B cell (primary cell): Measurements from ENCODE around the gene ZNF831. TPM values are rescaled to one million over a fixed set of nuclear protein-coding genes. Genes with fewer than 3 reads are reported as not detected.

ENCODE experiments used
- ATAC-seq: fragments of 200-7000 bp; cut with Tn5 transposase; one replicate; pipeline ENCODE4 v1.10.0; 2021; ENCODE audit warnings: low read depth, mild to moderate bottlenecking, moderate number of reproducible peaks, moderate library complexity
- CTCF ChIA-PET: fragments of 350-600 bp; sonication (Branson Sonifier 250); formaldehyde crosslinking; loops from one replicate; lab custom pipeline; 2021; ENCODE audit warnings: antibody characterized with exemption, inconsistent platforms; lab: Charles Lee
- POLR2A ChIA-PET: fragments of 350-600 bp; sonication (Branson Sonifier 250); formaldehyde crosslinking; loops from one replicate; lab custom pipeline; 2021; ENCODE audit warnings: antibody characterized with exemption; lab: Charles Lee
- DNase-seq: peaks from one replicate; pipeline ENCODE4 v3.0.0; 2013
- H2AFZ ChIP-seq: 2 replicates; pipeline ENCODE4 v1.6.1; 2012; ENCODE audit warnings: mild to moderate bottlenecking, low read depth, low read length; ENCODE audit not compliant: insufficient read depth, poor library complexity, severe bottlenecking
- H3K27ac ChIP-seq, 2 donors: 1 replicate in 1 of 2; 2 replicates in 1 of 2; pipeline ENCODE4 v1.5.1; 2012 to 2013; ENCODE audit warnings: low read length in 2 of 2, mild to moderate bottlenecking in 2 of 2, moderate library complexity in 1 of 2
- H3K27me3 ChIP-seq, 4 experiments: fragments of 200-600 bp in 1 of 4; sonication (generic) in 1 of 4; replicated peaks in 1 of 4; 1 replicate in 2 of 4; 2 replicates in 2 of 4; pipeline versions ENCODE4 v1.6.1 to v1.7.0; 2013 to 2016; ENCODE audit warnings: low read length in 3 of 4, mild to moderate bottlenecking in 2 of 4, mixed read lengths in 1 of 4, moderate library complexity in 1 of 4; ENCODE audit not compliant: insufficient read depth in 4 of 4, control insufficient read depth in 3 of 4; ENCODE audit errors: control extremely low read depth in 1 of 4
- H3K36me3 ChIP-seq, 2 experiments: replicated peaks in 1 of 2; 1 replicate in 1 of 2; 2 replicates in 1 of 2; pipeline versions ENCODE4 v1.6.1 to v1.7.1; 2013; ENCODE audit warnings: low read length in 1 of 2; ENCODE audit not compliant: insufficient read depth in 2 of 2, control insufficient read depth in 1 of 2; ENCODE audit errors: control extremely low read depth in 1 of 2, extremely low read depth in 1 of 2
- H3K4me1 ChIP-seq, 2 donors: fragments of 200-600 bp in 1 of 2; sonication (generic) in 1 of 2; 1 replicate in 1 of 2; 2 replicates in 1 of 2; pipeline versions ENCODE4 v1.5.1 to v1.6.1; 2013 to 2017; ENCODE audit warnings: low read length in 2 of 2; ENCODE audit not compliant: control insufficient read depth in 2 of 2, insufficient read depth in 2 of 2
- H3K4me2 ChIP-seq: replicated peaks from 2 replicates; pipeline ENCODE3; 2012; ENCODE audit warnings: mild to moderate bottlenecking, low read depth, low read length; ENCODE audit not compliant: poor library complexity, severe bottlenecking
- H3K4me3 ChIP-seq, 5 experiments: fragments of 200-600 bp in 1 of 5; sonication (generic) in 1 of 5; 1 replicate in 3 of 5; 2 replicates in 2 of 5; pipeline versions ENCODE4 v1.5.1 to v1.7.0; 2011 to 2016; ENCODE audit warnings: low read length in 4 of 5, mild to moderate bottlenecking in 4 of 5, low read depth in 2 of 5, control low read depth in 1 of 5, moderate library complexity in 1 of 5; ENCODE audit not compliant: insufficient read depth in 1 of 5; ENCODE audit errors: control extremely low read depth in 1 of 5, extremely low read depth in 1 of 5
- H3K79me2 ChIP-seq: fragments of 200-600 bp; sonication (generic); one replicate; pipeline ENCODE4 v1.6.0; 2016; ENCODE audit warnings: low read length; ENCODE audit not compliant: control insufficient read depth, insufficient read depth
- H3K9ac ChIP-seq: fragments of 200-600 bp; sonication (generic); 2 replicates; pipeline ENCODE4 v1.6.1; 2017; ENCODE audit warnings: mild to moderate bottlenecking, low read length, moderate library complexity
- H3K9me3 ChIP-seq, 3 donors: one replicate each; pipeline versions ENCODE4 v1.6.1 to v1.7.1; 2013; ENCODE audit warnings: low read length in 2 of 3; ENCODE audit not compliant: control insufficient read depth in 2 of 3, insufficient read depth in 1 of 3; ENCODE audit errors: control extremely low read depth in 1 of 3
- H4K20me1 ChIP-seq: 2 replicates; pipeline ENCODE4 v1.6.0; 2012; ENCODE audit warnings: mild to moderate bottlenecking, low read length; ENCODE audit not compliant: insufficient read depth, control insufficient read depth, poor library complexity, severe bottlenecking
- H3K27ac Mint-ChIP-seq: one replicate; pipeline ENCODE4 v1.8.0; 2021; ENCODE audit warnings: mixed read lengths
- H3K27me3 Mint-ChIP-seq: one replicate; pipeline ENCODE4 v1.8.0; 2021; ENCODE audit warnings: mixed read lengths
- H3K4me1 Mint-ChIP-seq: one replicate; pipeline ENCODE4 v1.8.0; 2021; ENCODE audit warnings: mixed read lengths
- H3K4me3 Mint-ChIP-seq: one replicate; pipeline ENCODE4 v1.8.0; 2021; ENCODE audit warnings: mixed read lengths
- H3K9me3 Mint-ChIP-seq: one replicate; pipeline ENCODE4 v1.8.0; 2022; ENCODE audit warnings: mixed read lengths; ENCODE audit not compliant: insufficient read depth
- CTCF ChIP-seq: fragments of 200-600 bp; IDR thresholded peaks from one replicate; pipeline ENCODE4 v1.8.0; 2022; ENCODE audit warnings: antibody characterized with exemption, mild to moderate bottlenecking
- EZH2 ChIP-seq: IDR thresholded peaks from 2 replicates; pipeline ENCODE4 v1.6.1; 2012; ENCODE audit warnings: borderline replicate concordance, low read depth, mild to moderate bottlenecking, moderate library complexity, low read length; ENCODE audit not compliant: insufficient read depth, poor library complexity, severe bottlenecking
- WGBS: methylation state at CpG from one replicate; pipeline ENCODE4 v1.1.5; 2013; ENCODE audit warnings: missing lambda C conversion rate; ENCODE audit not compliant: insufficient coverage; 5-methylcytosine and 5-hydroxymethylcytosine counted together
- intact Hi-C: fragments of 100-400 bp; cut with micrococcal nuclease; formaldehyde crosslinking; loops from one replicate; pipeline ENCODE4 v1.10.0; 2022
- polyA plus RNA-seq: library from polyadenylated mRNA; depleted of rRNA; stranded (reverse); fragments of >200 nt; gene quantifications from 2 replicates; pipeline ENCODE4 v1.2.3, GENCODE V29; 2012
- total RNA-seq, 2 donors: library from RNA; stranded (reverse); fragments of 120-200 nt in 1 of 2; gene quantifications; 1 replicate in 1 of 2; 2 replicates in 1 of 2; pipeline versions ENCODE4 v1.2.3 to v1.2.4, GENCODE V29; 2013 to 2022

ZNF831 gene
- total and polyA plus RNA-seq, 2 donors (not counting 1 experiment from before 2014, with no cell fraction given): 1.7 to 14.1 TPM

- peaks cover 68% of the 10 kb centered on the region for H3K4me1 Mint-ChIP-seq
- H3K27ac ChIP-seq: no peak overlapping the region
- H3K27me3 Mint-ChIP-seq: no peaks in the 10 kb centered on the region
- H3K79me2 ChIP-seq: peaks cover 22% of the 10 kb centered on the region
- DNase-seq: peak; percentile 48
- H3K36me3 ChIP-seq: no peaks in the 10 kb centered on the region
- H3K4me3 ChIP-seq: no peak overlapping the region
- no peak for TF ChIP-seq EZH2
- no peak for TF ChIP-seq CTCF
- CTCF ChIA-PET: interaction anchor here (0.8 to 6.9 kb wide), 5 partner anchors 9 to 250 kb away, joined by 3 to 68 read pairs (median 6); no protein-coding TSS in a partner anchor
- 13% methylated on average over 5 of the region's 7 CpGs for WGBS
- ATAC-seq: no peak
- POLR2A ChIA-PET: no interaction called here
- H3K9me3 Mint-ChIP-seq: no peaks in the 10 kb centered on the region
- H3K27me3 ChIP-seq: no peaks in the 10 kb centered on the region
- H2AFZ ChIP-seq: no peak overlapping the region
- H3K4me2 ChIP-seq: peak overlapping the region; percentile 87
- H3K4me1 ChIP-seq: peaks cover 58 to 60% of the 10 kb centered on the region in 2 donors
- H3K9ac ChIP-seq: no peak overlapping the region
- H3K9me3 ChIP-seq: peaks cover 0 to 5% (median 0%) of the 10 kb centered on the region in 3 donors
- no peaks in the 10 kb centered on the region for H4K20me1 ChIP-seq
- peak overlapping the region; percentile 91 for H3K4me3 Mint-ChIP-seq
- H3K27ac Mint-ChIP-seq: peak overlapping the region; percentile 98
- intact Hi-C loops: loop anchor here (10.0 kb wide), 1 partner anchor 1416 kb away; no protein-coding TSS in a partner anchor
These were observed 43.1 kb upstream of the ZNF831 start for GRCh38 chr20:59120491-59120890.

- CTCF ChIA-PET: interaction anchor here (0.8 to 6.9 kb wide), 8 partner anchors 9 to 251 kb away, joined by 3 to 68 read pairs (median 4); partner anchors contain the start of gene ZNF831
- Histone ChIP-seq H3K9ac (no peak overlapping the region), H3K27ac (no peak overlapping the region), H3K4me1 (peaks cover 62 to 64% of the 10 kb centered on the region in 2 donors), H3K9me3 (peaks cover 0 to 5% (median 0%) of the 10 kb centered on the region in 3 donors), H3K4me2 (peak overlapping the region; percentile 87), H3K27me3 (no peaks in the 10 kb centered on the region), H2AFZ (no peak overlapping the region), H3K4me3 (no peak overlapping the region), H3K79me2 (peaks cover 27% of the 10 kb centered on the region), H3K36me3 (no peaks in the 10 kb centered on the region), H4K20me1 (no peaks in the 10 kb centered on the region)
- WGBS: 54% methylated on average over 5 of the region's 5 CpGs
- peak overlapping the region; percentile 91 for H3K4me3 Mint-ChIP-seq
- H3K9me3 Mint-ChIP-seq: no peaks in the 10 kb centered on the region
- DNase-seq: peak; percentile 37
- H3K4me1 Mint-ChIP-seq: peaks cover 72% of the 10 kb centered on the region
- TF ChIP-seq EZH2 (no peak), CTCF (no peak)
- POLR2A ChIA-PET: no interaction called here
- H3K27ac Mint-ChIP-seq: peak overlapping the region; percentile 98
- no peak for ATAC-seq
- H3K27me3 Mint-ChIP-seq: no peaks in the 10 kb centered on the region
- intact Hi-C loops: loop anchor here (10.0 kb wide), 1 partner anchor 1416 kb away; no protein-coding TSS in a partner anchor
These were observed 42.7 kb upstream of the ZNF831 start for GRCh38 chr20:59120919-59121318.
